SU-DHL-6 (cell line): ENCODE results near the gene TGM6.

Experiments
- H2AFZ ChIP-seq: fragments of 200-600 bp; sonication (generic); 2 replicates; pipeline ENCODE4 v1.6.1; 2014; ENCODE audit warnings: low read depth, mild to moderate bottlenecking, moderate library complexity, mixed read lengths, antibody characterized with exemption, low read length; ENCODE audit not compliant: severe bottlenecking
- H3F3A ChIP-seq: fragments of 200-600 bp; shearing (Covaris generic); 2 replicates; pipeline ENCODE4 v1.6.0; 2016; ENCODE audit warnings: antibody characterized with exemption, mild to moderate bottlenecking; ENCODE audit not compliant: insufficient read depth
- H3K27ac ChIP-seq: fragments of 200-600 bp; sonication (generic); 2 replicates; pipeline ENCODE4 v1.5.1; 2016; ENCODE audit warnings: low read depth, mild to moderate bottlenecking, low read length, moderate library complexity, mixed read lengths
- H3K27me3 ChIP-seq: fragments of 200-600 bp; sonication (generic), shearing (Covaris generic); 2 replicates; pipeline ENCODE4 v1.6.0; 2014; ENCODE audit warnings: mild to moderate bottlenecking, low read length
- H3K36me3 ChIP-seq: fragments of 200-600 bp; sonication (generic); 2 replicates; pipeline ENCODE4 v1.6.1; 2014; ENCODE audit warnings: mild to moderate bottlenecking, low read length, mixed read lengths
- H3K4me2 ChIP-seq: fragments of 300-600, 200-600 bp; shearing (Covaris generic), sonication (generic); 2 replicates; pipeline ENCODE4 v1.6.0; 2014; ENCODE audit warnings: low read length, low read depth, mild to moderate bottlenecking; ENCODE audit not compliant: poor library complexity, severe bottlenecking
- H3K4me3 ChIP-seq: fragments of 200-600 bp; sonication (generic); 2 replicates; pipeline ENCODE4 v1.5.1; 2014; ENCODE audit warnings: antibody characterized with exemption, low read length, mild to moderate bottlenecking, mixed read lengths; ENCODE audit not compliant: insufficient read depth, poor library complexity, severe bottlenecking
- H3K79me2 ChIP-seq: fragments of 200-600 bp; sonication (generic); 2 replicates; pipeline ENCODE4 v1.6.1; 2014; ENCODE audit warnings: mild to moderate bottlenecking, low read length, moderate library complexity; ENCODE audit not compliant: insufficient read depth
- H3K9ac ChIP-seq: fragments of 200-600 bp; sonication (generic); 2 replicates; pipeline ENCODE4 v1.7.0; 2014; ENCODE audit warnings: mild to moderate bottlenecking, low read length
- H3K9me2 ChIP-seq: fragments of 200-600 bp; sonication (generic); replicated peaks from 2 replicates; pipeline ENCODE4 v1.6.1; 2014; ENCODE audit warnings: low read length; ENCODE audit not compliant: insufficient read depth
- H3K9me3 ChIP-seq: fragments of 200-600 bp; sonication (generic); 2 replicates; pipeline ENCODE4 v1.6.1; 2014; ENCODE audit warnings: low read length, mixed read lengths; ENCODE audit not compliant: insufficient read depth
- H4K20me1 ChIP-seq: fragments of 200-600 bp; sonication (generic); 2 replicates; pipeline ENCODE4 v1.6.1; 2014; ENCODE audit warnings: low read depth, mild to moderate bottlenecking, antibody characterized with exemption, low read length, moderate library complexity, mixed read lengths
- EZH2phosphoT487 ChIP-seq: fragments of 200-600 bp; sonication (generic), shearing (Covaris generic); conservative IDR thresholded peaks from 2 replicates; pipeline ENCODE4 v1.6.1; 2018; ENCODE audit warnings: mild to moderate bottlenecking, antibody characterized with exemption, low read length, moderate library complexity, mixed read lengths
- TF ChIP-seq, protein P1 (sequence below): fragments of 200-600 bp; sonication (generic); IDR thresholded peaks from one replicate; pipeline ENCODE4 v1.5.1; 2017; ENCODE audit warnings: antibody characterized with exemption, mild to moderate bottlenecking, low read length, moderate library complexity; ENCODE audit not compliant: insufficient read depth, poor library complexity, severe bottlenecking

The TGM6 gene

DNA sequence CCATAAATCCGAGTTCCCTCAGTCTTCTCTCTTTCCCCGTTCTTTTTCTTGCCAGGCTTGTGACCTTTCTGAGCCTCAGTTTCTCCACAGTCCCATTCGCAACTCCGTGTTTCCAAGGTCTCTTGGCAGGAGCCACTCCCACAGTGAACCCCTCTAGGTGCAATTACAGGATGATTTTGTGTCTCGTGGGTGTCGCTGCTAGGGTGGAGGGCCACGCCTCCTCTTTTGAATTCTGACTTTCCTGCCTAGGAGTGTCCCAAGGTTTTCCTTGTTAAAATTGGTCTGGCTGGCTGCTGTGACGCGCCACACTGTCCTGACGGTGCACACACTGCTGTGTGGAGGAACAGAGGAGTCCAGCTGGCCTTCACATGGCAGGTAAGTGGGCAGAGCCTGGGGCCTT, at the start of gene TGM6:
Gene TGM6, plus strand, starts transcription at position 301 of the 400 bp plus-strand sequence. Its CDS starts 68 bp downstream, at position 369.
- no peak within 1 kb of the TSS for H2AFZ ChIP-seq
- H3K9me3 ChIP-seq, result no peaks in the 10 kb centered on the region
- H3K9ac ChIP-seq, result no peak within 1 kb of the TSS
- H3F3A ChIP-seq, result no peaks in the 10 kb centered on the region
- no peaks in the 10 kb centered on the region for H4K20me1 ChIP-seq
- H3K27me3 ChIP-seq, result no peaks in the 10 kb centered on the region
- TF ChIP-seq EZH2phosphoT487, result no peak
- TF ChIP-seq, protein P1, sequence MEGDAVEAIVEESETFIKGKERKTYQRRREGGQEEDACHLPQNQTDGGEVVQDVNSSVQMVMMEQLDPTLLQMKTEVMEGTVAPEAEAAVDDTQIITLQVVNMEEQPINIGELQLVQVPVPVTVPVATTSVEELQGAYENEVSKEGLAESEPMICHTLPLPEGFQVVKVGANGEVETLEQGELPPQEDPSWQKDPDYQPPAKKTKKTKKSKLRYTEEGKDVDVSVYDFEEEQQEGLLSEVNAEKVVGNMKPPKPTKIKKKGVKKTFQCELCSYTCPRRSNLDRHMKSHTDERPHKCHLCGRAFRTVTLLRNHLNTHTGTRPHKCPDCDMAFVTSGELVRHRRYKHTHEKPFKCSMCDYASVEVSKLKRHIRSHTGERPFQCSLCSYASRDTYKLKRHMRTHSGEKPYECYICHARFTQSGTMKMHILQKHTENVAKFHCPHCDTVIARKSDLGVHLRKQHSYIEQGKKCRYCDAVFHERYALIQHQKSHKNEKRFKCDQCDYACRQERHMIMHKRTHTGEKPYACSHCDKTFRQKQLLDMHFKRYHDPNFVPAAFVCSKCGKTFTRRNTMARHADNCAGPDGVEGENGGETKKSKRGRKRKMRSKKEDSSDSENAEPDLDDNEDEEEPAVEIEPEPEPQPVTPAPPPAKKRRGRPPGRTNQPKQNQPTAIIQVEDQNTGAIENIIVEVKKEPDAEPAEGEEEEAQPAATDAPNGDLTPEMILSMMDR, result no peak
- H3K4me3 ChIP-seq, result no peak within 1 kb of the TSS
- no peak within 1 kb of the TSS for H3K4me2 ChIP-seq
- H3K9me2 ChIP-seq, result no peaks in the 10 kb centered on the region
- no peaks in the 10 kb centered on the region for H3K36me3 ChIP-seq
- no peaks in the 10 kb centered on the region for H3K79me2 ChIP-seq
- H3K27ac ChIP-seq, result no peak within 1 kb of the TSS

DNA sequence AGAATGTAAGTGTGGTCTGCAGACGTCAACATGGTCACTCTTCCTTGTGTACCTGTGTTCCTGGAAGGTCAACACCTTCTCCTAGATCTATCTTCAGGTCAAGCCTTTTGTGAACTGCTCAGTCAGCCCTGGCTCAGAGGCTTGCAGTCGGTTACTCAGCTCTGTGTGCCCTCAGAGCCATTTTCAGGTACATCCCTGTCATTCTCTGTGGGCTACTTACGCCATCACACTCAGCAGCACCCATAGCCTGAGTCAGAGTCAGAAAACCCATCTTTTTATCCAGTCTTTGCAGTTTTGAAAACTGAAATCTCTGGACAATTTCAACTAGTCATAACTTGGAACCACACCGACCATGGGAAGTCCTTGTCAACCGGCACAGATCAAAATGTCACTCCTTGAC, 49.6 kb upstream of the TGM6 start:
- Histone ChIP-seq H3F3A (no peaks in the 10 kb centered on the region), H3K79me2 (no peaks in the 10 kb centered on the region), H3K9me2 (no peaks in the 10 kb centered on the region), H3K4me2 (no peak overlapping the region), H3K9me3 (no peaks in the 10 kb centered on the region), H2AFZ (no peak overlapping the region), H3K27me3 (no peaks in the 10 kb centered on the region), H3K9ac (no peak overlapping the region), H3K36me3 (no peaks in the 10 kb centered on the region), H3K27ac (no peak overlapping the region), H3K4me3 (no peak overlapping the region), H4K20me1 (no peaks in the 10 kb centered on the region)
- TF ChIP-seq, protein P1, result no peak
- TF ChIP-seq EZH2phosphoT487, result no peak

DNA sequence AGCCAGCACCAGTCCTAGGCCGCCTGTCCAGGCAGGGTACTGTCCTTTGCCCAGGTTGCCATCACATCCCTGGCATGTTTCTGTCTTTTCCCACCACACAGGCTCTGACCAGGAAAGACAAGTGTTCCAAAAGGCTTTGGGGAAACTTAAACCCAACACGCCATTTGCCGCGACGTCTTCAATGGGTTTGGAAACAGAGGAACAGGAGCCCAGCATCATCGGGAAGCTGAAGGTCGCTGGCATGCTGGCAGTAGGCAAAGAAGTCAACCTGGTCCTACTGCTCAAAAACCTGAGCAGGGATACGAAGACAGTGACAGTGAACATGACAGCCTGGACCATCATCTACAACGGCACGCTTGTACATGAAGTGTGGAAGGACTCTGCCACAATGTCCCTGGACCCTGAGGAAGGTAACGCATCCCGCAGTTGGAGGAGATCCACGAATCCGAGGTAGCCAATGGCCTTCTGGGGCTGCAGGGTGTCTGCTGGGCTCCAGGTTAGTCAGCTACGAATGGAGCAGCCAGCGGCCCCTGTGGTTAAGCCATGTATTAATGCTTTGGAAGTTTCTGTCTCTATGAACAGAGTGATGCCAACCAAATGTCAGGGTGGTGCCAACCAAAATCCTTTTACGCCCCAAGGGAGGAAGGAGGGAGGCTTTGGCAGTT, 48.7 kb upstream of the TGM6 start:
- Histone ChIP-seq H3F3A (no peaks in the 10 kb centered on the region), H3K4me2 (no peak overlapping the region), H3K4me3 (no peak overlapping the region), H3K36me3 (no peaks in the 10 kb centered on the region), H2AFZ (no peak overlapping the region), H3K27me3 (no peaks in the 10 kb centered on the region), H3K9ac (no peak overlapping the region), H3K79me2 (no peaks in the 10 kb centered on the region), H3K9me3 (no peaks in the 10 kb centered on the region), H4K20me1 (no peaks in the 10 kb centered on the region), H3K27ac (no peak overlapping the region), H3K9me2 (no peaks in the 10 kb centered on the region)
- TF ChIP-seq EZH2phosphoT487, result no peak
- TF ChIP-seq, protein P1, result no peak
